Glutamatergic neuron (in vitro differentiated cells): ENCODE results near the gene NDRG3. TPM values are rescaled to one million over a fixed set of nuclear protein-coding genes. Genes with fewer than 3 reads are reported as not detected.

Experiments
- DNase-seq: peaks from one replicate; pipeline ENCODE4 v3.0.0; 2022
- H3K27ac Mint-ChIP-seq: one replicate; pipeline ENCODE4 v1.8.0; 2020; ENCODE audit warnings: mild to moderate bottlenecking, mixed read lengths, inconsistent platforms; ENCODE audit not compliant: unreplicated experiment
- H3K27me3 Mint-ChIP-seq: one replicate; pipeline ENCODE4 v1.8.0; 2020; ENCODE audit warnings: mild to moderate bottlenecking, moderate library complexity, mixed read lengths, inconsistent platforms; ENCODE audit not compliant: unreplicated experiment
- H3K36me3 Mint-ChIP-seq: one replicate; pipeline ENCODE4 v1.8.0; 2020; ENCODE audit warnings: mild to moderate bottlenecking, mixed read lengths, inconsistent platforms; ENCODE audit not compliant: unreplicated experiment
- H3K4me1 Mint-ChIP-seq: one replicate; pipeline ENCODE4 v1.8.0; 2020; ENCODE audit warnings: mild to moderate bottlenecking, low read depth, mixed read lengths, inconsistent platforms; ENCODE audit not compliant: unreplicated experiment
- H3K4me3 Mint-ChIP-seq: one replicate; pipeline ENCODE4 v1.8.0; 2020; ENCODE audit warnings: mild to moderate bottlenecking, mixed read lengths, inconsistent platforms; ENCODE audit not compliant: unreplicated experiment
- H3K9me3 Mint-ChIP-seq: one replicate; pipeline ENCODE4 v1.8.0; 2020; ENCODE audit warnings: mild to moderate bottlenecking, moderate library complexity, mixed read lengths, inconsistent platforms; ENCODE audit not compliant: unreplicated experiment
- total RNA-seq: library from RNA; stranded (reverse); fragmentation: NEBNext Ultra II Directional; extraction: Animal tissue kit (Norgen Biotek cat#: 25700); gene quantifications from one replicate; pipeline ENCODE4 v1.2.1, GENCODE V29; 2021; ENCODE audit not compliant: unreplicated experiment
- TF ChIP-seq, protein P1 (sequence below): fragments of 200-600 bp; sonication (generic); IDR thresholded peaks from one replicate; pipeline ENCODE4 v1.5.0; 2021; ENCODE audit not compliant: partially characterized antibody, unreplicated experiment

NDRG3 gene
- total RNA-seq, 1 donor from 2014 or later, result 31.8 TPM

DNA sequence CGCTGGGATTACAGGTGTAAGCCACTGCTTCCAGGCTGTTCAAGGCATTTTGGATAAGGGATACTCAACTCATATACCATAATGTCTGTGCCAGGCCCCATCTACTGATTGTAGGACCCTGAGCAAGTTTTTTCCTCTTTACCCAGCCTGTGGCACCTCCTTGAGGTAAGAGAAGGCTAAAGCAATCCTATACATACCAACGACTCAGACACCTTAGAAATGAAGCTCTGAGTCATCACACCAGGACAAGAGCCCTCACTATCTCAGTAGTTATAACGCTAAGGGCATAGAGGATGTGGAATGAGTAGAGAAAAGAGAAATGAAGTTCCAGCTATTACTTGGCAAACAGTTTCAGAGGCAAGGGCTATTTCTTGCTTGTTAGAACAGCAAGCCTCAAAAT, 16.9 kb downstream of the NDRG3 start:
- TF ChIP-seq, protein P1, sequence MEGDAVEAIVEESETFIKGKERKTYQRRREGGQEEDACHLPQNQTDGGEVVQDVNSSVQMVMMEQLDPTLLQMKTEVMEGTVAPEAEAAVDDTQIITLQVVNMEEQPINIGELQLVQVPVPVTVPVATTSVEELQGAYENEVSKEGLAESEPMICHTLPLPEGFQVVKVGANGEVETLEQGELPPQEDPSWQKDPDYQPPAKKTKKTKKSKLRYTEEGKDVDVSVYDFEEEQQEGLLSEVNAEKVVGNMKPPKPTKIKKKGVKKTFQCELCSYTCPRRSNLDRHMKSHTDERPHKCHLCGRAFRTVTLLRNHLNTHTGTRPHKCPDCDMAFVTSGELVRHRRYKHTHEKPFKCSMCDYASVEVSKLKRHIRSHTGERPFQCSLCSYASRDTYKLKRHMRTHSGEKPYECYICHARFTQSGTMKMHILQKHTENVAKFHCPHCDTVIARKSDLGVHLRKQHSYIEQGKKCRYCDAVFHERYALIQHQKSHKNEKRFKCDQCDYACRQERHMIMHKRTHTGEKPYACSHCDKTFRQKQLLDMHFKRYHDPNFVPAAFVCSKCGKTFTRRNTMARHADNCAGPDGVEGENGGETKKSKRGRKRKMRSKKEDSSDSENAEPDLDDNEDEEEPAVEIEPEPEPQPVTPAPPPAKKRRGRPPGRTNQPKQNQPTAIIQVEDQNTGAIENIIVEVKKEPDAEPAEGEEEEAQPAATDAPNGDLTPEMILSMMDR, result no peak
- no peak for DNase-seq

DNA sequence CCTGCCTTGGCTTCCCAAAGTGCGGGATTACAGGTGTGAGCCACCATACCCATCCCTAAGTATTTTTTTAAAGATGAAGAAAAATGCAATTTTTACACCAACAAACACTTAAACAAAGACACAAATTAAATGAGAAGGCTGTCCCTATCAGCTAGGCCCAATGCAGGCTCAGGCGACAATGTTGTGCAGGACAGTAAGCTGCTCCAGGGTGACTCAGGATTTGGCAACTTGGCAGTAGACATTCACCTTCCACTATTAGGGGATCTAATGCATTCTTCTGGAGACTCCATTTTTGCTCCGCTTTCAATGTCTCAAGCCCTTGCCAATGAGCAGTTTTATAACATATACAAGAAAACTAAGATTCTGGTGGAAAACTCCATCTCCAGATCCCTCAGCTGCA, 19.7 kb downstream of the NDRG3 start:
- no peaks in the 10 kb centered on the region for H3K4me1 Mint-ChIP-seq
- TF ChIP-seq, protein P1, result no peak
- H3K27me3 Mint-ChIP-seq, result no peaks in the 10 kb centered on the region
- peaks cover 2% of the 10 kb centered on the region for H3K9me3 Mint-ChIP-seq
- H3K27ac Mint-ChIP-seq, result no peak overlapping the region
- no peak overlapping the region for H3K4me3 Mint-ChIP-seq
- no peak for DNase-seq
- no peaks in the 10 kb centered on the region for H3K36me3 Mint-ChIP-seq

More for the DNA sequence above, 16.9 kb downstream of the NDRG3 start:
- H3K9me3 Mint-ChIP-seq, result peaks cover 2% of the 10 kb centered on the region
- no peaks in the 10 kb centered on the region for H3K36me3 Mint-ChIP-seq
- H3K27me3 Mint-ChIP-seq, result no peaks in the 10 kb centered on the region
- no peak overlapping the region for H3K4me3 Mint-ChIP-seq
- no peak overlapping the region for H3K27ac Mint-ChIP-seq
- H3K4me1 Mint-ChIP-seq, result peaks cover 1% of the 10 kb centered on the region

DNA sequence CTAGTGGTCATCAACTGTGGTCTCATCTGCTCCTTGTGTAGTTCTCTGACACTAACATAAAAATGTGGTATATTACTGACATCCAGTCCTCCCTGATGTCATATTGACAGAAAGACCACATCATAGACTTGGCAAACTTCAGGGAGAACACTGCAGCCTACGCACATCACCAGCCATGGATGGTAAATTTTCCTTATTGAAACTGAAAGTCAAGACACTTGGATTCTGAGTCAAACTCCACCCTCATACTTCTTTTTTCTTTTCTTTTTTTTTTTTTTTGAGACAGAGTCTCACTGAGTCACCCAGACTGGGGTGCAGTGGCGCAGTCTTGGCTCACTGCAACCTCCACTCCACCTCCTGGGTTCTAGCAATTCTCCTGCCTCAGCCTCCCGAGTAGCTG, 25.4 kb downstream of the NDRG3 start:
- DNase-seq, result no peak
- Mint-ChIP-seq H3K27ac (no peak overlapping the region), H3K4me1 (no peaks in the 10 kb centered on the region), H3K27me3 (peaks cover 2% of the 10 kb centered on the region), H3K36me3 (no peaks in the 10 kb centered on the region), H3K9me3 (no peaks in the 10 kb centered on the region), H3K4me3 (no peak overlapping the region)
- TF ChIP-seq, protein P1, result no peak

DNA sequence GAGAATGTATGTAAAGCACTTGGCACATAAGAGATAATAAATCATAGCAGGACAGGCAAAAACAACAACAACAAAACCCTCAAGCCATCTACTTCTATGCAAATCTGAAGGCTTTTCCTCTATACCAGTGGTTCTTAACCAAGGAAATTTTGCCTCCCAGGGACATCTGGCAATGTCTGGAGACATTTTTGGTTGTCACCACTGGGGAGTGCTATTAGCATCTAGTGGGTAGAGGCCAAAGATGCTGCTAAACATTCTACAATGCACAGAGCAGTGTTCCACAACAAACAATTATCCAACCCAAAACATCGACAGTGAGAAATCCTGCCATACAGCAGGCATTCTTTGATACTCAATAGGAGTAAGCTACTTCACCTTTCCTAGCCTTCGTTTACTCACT, 28.2 kb downstream of the NDRG3 start:
- H3K4me1 Mint-ChIP-seq, result no peaks in the 10 kb centered on the region
- H3K36me3 Mint-ChIP-seq, result no peaks in the 10 kb centered on the region
- no peaks in the 10 kb centered on the region for H3K9me3 Mint-ChIP-seq
- TF ChIP-seq, protein P1, result no peak
- H3K4me3 Mint-ChIP-seq, result no peak overlapping the region
- DNase-seq, result no peak
- H3K27ac Mint-ChIP-seq, result no peak overlapping the region
- peaks cover 2% of the 10 kb centered on the region for H3K27me3 Mint-ChIP-seq

DNA sequence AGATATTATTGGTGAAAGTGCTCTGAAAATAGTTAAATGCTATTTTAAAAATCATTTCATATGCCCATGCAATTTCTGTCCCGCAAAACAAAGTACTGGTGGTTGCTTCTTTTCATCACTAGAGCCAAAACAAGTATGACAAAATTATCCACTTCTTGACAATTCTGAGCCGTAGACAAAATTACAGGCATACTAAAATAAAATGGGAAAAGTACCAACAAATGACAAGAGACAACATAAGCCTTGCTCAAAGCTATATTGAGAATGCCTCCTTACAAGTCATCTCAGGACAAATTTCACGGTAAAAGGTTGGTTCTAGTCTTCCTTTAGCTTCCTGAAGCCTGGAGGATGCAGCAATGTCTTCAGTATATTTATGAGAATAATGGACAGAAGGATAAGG, 28.9 kb downstream of the NDRG3 start:
- DNase-seq, result no peak
- TF ChIP-seq, protein P1, result no peak
- no peaks in the 10 kb centered on the region for H3K36me3 Mint-ChIP-seq

More for the DNA sequence above, 28.9 kb downstream of the NDRG3 start:
- Mint-ChIP-seq H3K27ac (no peak overlapping the region), H3K4me3 (no peak overlapping the region), H3K4me1 (no peaks in the 10 kb centered on the region), H3K9me3 (no peaks in the 10 kb centered on the region), H3K27me3 (peaks cover 2% of the 10 kb centered on the region)
